ENCODE results near the gene HSD17B13. TPM values are rescaled to one million over a fixed set of nuclear protein-coding genes. Genes with fewer than 3 reads are reported as not detected.
"Not testable (repeated sequence)": the region's sequence is repeated elsewhere in the genome, so short reads cannot be mapped to it uniquely, and the experiment has no call there.

Gene HSD17B13
- total RNA-seq, 2 donors from 2014 or later: 0.58 TPM; not detected in 1

- Mint-ChIP-seq H3K27ac (no peak overlapping the region), H3K4me1 (peaks cover 8% of the 10 kb centered on the region), H3K9me3 (peaks cover 2% of the 10 kb centered on the region), H3K27me3 (ENCODE audit: insufficient read depth) (no peaks in the 10 kb centered on the region), H3K36me3 (ENCODE audit: low read depth) (peaks cover 18% of the 10 kb centered on the region), H3K4me3 (no peak overlapping the region)
- Histone ChIP-seq H3K9ac (ENCODE audit: extremely low read depth, low read length, poor library complexity, severe bottlenecking) (no peak overlapping the region), H3K27me3 (ENCODE audit: control insufficient read depth, insufficient read depth, low read length, poor library complexity, severe bottlenecking) (no peaks in the 10 kb centered on the region), H3K27ac (ENCODE audit: low read depth, low read length) (no peak overlapping the region), H3K4me3 (ENCODE audit: low read length) (no peak overlapping the region), H3K36me3 (ENCODE audit: control insufficient read depth, insufficient read depth, low read length) (no peaks in the 10 kb centered on the region), H3K9me3 (ENCODE audit: control insufficient read depth, low read length) (no peaks in the 10 kb centered on the region), H3K4me1 (ENCODE audit: control insufficient read depth, insufficient read depth, low read length) (peaks cover 5% of the 10 kb centered on the region)
- TF ChIP-seq CTCF (conservative IDR thresholded peaks at IDR 0.05): peak; percentile 92
- DNase-seq: peak; percentile 81
- 15% methylated on average over 3 of the region's 3 CpGs; no CpG with 5 or more reads in 1 of the 2 experiments for WGBS, 2 experiments (ENCODE audit: insufficient coverage in 1 of 2, insufficient read length in 1 of 2)
These were observed 30.9 kb upstream of the HSD17B13 start for GRCh38 chr4:87353592-87353991.

- Mint-ChIP-seq H3K36me3 (ENCODE audit: low read depth) (peaks cover 24% of the 10 kb centered on the region), H3K9me3 (peaks cover 17% of the 10 kb centered on the region), H3K27me3 (ENCODE audit: insufficient read depth) (no peaks in the 10 kb centered on the region), H3K27ac (no peak overlapping the region), H3K4me3 (no peak overlapping the region), H3K4me1 (no peaks in the 10 kb centered on the region)
- no peak overlapping the region for H3K9ac ChIP-seq (ENCODE audit: extremely low read depth, low read length, poor library complexity, severe bottlenecking)
- H3K36me3 ChIP-seq (ENCODE audit: control insufficient read depth, insufficient read depth, low read length): peaks cover 7% of the 10 kb centered on the region
- no peak for TF ChIP-seq CTCF (conservative IDR thresholded peaks at IDR 0.05)
- H3K27ac ChIP-seq (ENCODE audit: low read depth, low read length): no peak overlapping the region
- DNase-seq: no peak
- H3K9me3 ChIP-seq (ENCODE audit: control insufficient read depth, low read length): peaks cover 9% of the 10 kb centered on the region
- no peaks in the 10 kb centered on the region for H3K4me1 ChIP-seq (ENCODE audit: control insufficient read depth, insufficient read depth, low read length)
- H3K4me3 ChIP-seq (ENCODE audit: low read length): no peak overlapping the region
- no peaks in the 10 kb centered on the region for H3K27me3 ChIP-seq (ENCODE audit: control insufficient read depth, insufficient read depth, low read length, poor library complexity, severe bottlenecking)
These were observed 22.5 kb upstream of the HSD17B13 start for GRCh38 chr4:87345139-87345538.

GRCh38 chr4:87342872-87343271 lies 20.2 kb upstream of the HSD17B13 start:
- no peak for TF ChIP-seq CTCF (conservative IDR thresholded peaks at IDR 0.05)
- no peak overlapping the region for H3K4me3 Mint-ChIP-seq
- 91 to 94% methylated on average over 2 to 3 of the region's 3 CpGs for WGBS, 2 experiments (ENCODE audit: insufficient coverage in 1 of 2, insufficient read length in 1 of 2)

GRCh38 chr4:87341954-87342635 lies 19.4 kb upstream of the HSD17B13 start:
- not testable (repeated sequence) for DNase-seq; H3K4me3 ChIP-seq (ENCODE audit: low read length); H3K9me3 ChIP-seq (ENCODE audit: control insufficient read depth, low read length); H3K27ac Mint-ChIP-seq; H3K27me3 Mint-ChIP-seq (ENCODE audit: insufficient read depth); H3K4me1 ChIP-seq (ENCODE audit: control insufficient read depth, insufficient read depth, low read length); H3K4me1 Mint-ChIP-seq; H3K27me3 ChIP-seq (ENCODE audit: control insufficient read depth, insufficient read depth, low read length, poor library complexity, severe bottlenecking); H3K27ac ChIP-seq (ENCODE audit: low read depth, low read length); H3K4me3 Mint-ChIP-seq; H3K9ac ChIP-seq (ENCODE audit: extremely low read depth, low read length, poor library complexity, severe bottlenecking)
- Mint-ChIP-seq H3K36me3 (ENCODE audit: low read depth) (peaks cover 43% of the 10 kb centered on the region), H3K9me3 (peaks cover 17% of the 10 kb centered on the region)
- peaks cover 22% of the 10 kb centered on the region for H3K36me3 ChIP-seq (ENCODE audit: control insufficient read depth, insufficient read depth, low read length)
- 88 to 95% methylated on average over 4 to 7 of the region's 8 CpGs for WGBS, 2 experiments (ENCODE audit: insufficient coverage in 1 of 2, insufficient read length in 1 of 2)

More at GRCh38 chr4:87342872-87343271, 20.2 kb upstream of the HSD17B13 start:
- Histone ChIP-seq H3K4me3 (ENCODE audit: low read length) (no peak overlapping the region), H3K27me3 (ENCODE audit: control insufficient read depth, insufficient read depth, low read length, poor library complexity, severe bottlenecking) (no peaks in the 10 kb centered on the region), H3K9ac (ENCODE audit: extremely low read depth, low read length, poor library complexity, severe bottlenecking) (no peak overlapping the region), H3K27ac (ENCODE audit: low read depth, low read length) (no peak overlapping the region), H3K9me3 (ENCODE audit: control insufficient read depth, low read length) (peaks cover 9% of the 10 kb centered on the region), H3K4me1 (ENCODE audit: control insufficient read depth, insufficient read depth, low read length) (no peaks in the 10 kb centered on the region), H3K36me3 (ENCODE audit: control insufficient read depth, insufficient read depth, low read length) (peaks cover 22% of the 10 kb centered on the region)
- peaks cover 40% of the 10 kb centered on the region for H3K36me3 Mint-ChIP-seq (ENCODE audit: low read depth)
- no peaks in the 10 kb centered on the region for H3K27me3 Mint-ChIP-seq (ENCODE audit: insufficient read depth)
- DNase-seq: no peak
- H3K4me1 Mint-ChIP-seq: no peaks in the 10 kb centered on the region
- peaks cover 17% of the 10 kb centered on the region for H3K9me3 Mint-ChIP-seq
- no peak overlapping the region for H3K27ac Mint-ChIP-seq

Data from endodermal cell (in vitro differentiated cells).